H4 (cell line): Measurements from ENCODE around the gene RNF212. TPM values are rescaled to one million over a fixed set of nuclear protein-coding genes. Genes with fewer than 3 reads are reported as not detected.

Experiments used
- DNase-seq: peaks from one replicate; pipeline ENCODE4 v3.0.0-alpha.2; 2015; ENCODE audit warnings: low spot score
- total RNA-seq: library from RNA; depleted of rRNA; stranded (reverse); fragments of >200 nt; shearing (Covaris generic); gene quantifications from 2 replicates; pipeline ENCODE4 v1.2.3, GENCODE V29; 2014

The RNF212 gene
- total RNA-seq, 1 experiment from 2014 or later = not detected

- no peak for DNase-seq
Measured at GRCh38 chr4:1048773-1049590, 64.4 kb downstream of the RNF212 start.

GRCh38 chr4:1047976-1048772 lies 65.2 kb downstream of the RNF212 start:
- no peak for DNase-seq

DNA sequence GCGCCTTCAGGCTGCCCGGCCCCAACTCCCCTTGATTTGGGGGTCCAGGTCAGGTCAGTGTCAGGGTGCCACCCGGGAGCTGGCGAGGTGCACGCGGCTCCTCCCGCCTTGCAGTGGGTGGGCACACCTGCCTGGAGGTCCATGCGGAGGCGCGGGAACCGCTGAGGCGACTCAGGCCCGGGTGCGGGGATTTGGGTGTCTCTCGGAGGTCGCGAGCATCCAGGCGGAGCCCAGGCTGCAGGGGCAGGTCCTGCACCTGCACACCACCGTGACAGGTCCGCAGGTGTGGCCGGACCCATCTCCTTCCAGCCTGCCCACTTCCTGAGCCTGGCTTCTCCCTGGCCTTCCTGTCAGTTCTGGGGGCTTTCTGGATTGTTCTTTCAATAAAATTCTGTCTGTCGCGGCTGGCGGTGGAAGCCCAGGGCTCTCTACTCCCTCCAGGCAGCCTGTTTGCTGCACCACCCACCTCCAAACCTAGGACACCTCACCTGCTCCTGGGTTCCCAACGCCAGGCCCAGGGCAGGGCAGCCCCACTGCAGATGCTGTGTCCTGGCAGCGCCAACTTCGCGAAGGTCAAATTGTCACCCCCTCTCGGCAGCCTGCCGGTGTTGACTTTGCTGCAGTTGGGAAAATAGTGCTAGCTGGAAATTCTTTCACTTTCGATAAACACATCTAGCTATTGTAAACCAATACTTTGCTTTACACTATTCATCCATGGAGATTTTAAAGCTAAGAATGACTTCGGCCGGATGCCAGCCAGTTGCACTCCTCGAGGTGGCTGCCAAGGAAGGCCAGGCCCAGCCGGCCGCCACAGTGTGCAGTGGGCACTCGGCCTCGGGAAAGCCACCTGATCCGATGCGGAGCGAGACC lies 66.0 kb downstream of the RNF212 start:
- no peak for DNase-seq

GRCh38 chr4:1046581-1047011 lies 66.8 kb downstream of the RNF212 start:
- peak; percentile 77 for DNase-seq

DNA sequence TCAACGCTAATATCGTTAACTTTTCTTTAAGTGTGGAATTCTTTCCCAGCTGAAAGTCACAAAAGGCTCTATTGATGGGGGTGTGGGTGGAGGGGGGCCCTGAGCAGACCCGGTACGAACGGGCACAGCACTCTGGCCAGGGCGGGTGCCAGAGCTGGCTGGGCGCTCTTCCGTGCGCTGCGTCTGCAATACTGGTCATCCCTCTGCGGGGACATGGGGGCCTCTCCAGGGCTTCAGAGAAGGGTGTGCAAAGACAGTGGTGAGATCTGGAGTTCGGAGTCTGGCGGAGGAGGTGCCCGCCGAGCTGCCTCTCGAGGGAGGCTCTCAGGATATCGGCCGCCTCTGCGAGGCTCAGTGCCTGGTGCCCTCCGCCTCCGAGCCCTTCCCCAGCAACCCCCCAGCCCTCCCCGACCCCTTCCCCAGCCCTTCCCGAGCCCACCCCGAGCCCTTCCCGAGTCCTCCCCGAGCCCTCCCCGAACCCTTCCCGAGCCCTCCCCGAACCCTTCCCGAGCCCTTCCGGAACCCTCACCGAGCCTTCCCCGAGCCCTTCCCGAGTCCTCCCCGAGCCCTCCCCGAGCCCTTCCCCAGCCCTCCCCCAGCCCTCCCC lies 67.7 kb downstream of the RNF212 start:
- no peak for DNase-seq

GRCh38 chr4:1045193-1045594 lies 68.2 kb downstream of the RNF212 start:
- no peak for DNase-seq

DNA sequence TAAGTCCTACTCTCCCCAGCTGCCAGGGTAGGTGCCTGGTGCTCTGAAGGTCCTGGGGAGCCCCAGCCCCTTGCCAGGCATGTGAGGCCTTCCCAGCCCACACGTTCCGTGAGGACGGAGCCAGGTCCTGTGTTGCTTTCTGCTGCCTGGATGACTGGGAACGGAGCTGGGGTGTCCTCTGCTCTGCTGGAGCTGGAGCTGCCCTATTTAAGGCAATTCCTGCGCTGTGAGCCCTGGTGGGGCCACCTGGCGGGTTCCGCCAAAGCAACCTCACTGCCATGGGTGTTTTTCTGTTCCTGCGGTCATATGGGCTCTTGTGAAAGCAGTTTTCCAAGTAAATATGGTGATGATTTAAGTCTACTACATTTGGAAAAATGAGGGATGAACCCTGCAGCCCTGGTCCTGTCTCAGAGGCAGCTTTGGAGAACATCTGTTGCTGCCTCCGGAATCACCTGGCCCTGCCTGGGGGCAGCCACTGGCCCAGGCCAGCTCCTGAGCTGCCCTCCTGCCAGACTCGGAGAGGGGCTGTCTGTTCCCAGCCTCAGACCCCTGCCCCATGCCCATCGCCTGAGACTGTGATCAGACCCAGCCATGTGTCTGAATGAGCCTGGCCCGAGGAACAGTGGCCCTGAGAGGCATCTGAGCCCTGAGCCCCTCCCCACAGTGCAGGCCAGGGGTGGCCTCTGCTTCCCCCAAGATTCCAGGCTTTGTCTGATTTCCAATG lies 68.7 kb downstream of the RNF212 start:
- DNase-seq = no peak

DNA sequence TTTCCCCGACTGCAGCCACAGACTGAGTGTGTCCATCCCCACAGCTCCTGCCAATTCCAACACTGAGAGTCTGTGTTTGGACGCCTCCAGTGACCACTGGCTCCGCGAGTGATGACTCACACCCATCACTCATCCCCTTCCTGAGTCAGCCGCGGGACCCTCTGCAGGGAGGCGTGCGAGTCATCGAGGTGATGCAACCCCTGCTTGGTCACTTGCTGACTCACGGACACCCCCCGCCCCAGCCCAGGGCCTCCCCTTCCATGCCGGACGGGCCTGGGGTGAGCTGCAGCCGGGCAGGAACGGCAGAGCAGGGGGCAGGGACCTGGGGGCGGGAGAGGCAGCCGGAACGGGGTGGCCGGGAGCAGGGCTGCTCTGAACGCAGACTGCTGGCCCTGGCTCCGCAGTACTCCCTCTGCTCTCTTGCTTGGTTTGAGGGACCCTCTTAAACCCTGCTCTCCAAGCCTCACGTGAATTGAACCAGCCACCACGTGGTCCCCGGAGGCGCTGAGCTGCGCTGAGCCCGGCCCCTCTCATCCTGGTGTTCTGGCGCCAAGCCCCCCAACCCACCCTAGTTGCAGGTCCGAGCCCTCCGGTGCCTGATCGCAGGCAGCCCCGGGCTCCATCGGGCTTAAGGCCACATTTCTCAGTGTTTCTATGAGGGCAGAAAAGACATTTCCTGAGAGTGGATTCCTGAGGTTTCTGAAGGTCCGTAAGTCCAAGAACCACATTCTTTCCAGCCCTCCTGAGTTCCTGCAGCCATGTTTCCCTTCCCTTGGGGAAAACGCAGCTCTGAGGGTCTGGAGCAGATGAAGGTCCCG lies 69.5 kb downstream of the RNF212 start:
- DNase-seq = peak; percentile 99

DNA sequence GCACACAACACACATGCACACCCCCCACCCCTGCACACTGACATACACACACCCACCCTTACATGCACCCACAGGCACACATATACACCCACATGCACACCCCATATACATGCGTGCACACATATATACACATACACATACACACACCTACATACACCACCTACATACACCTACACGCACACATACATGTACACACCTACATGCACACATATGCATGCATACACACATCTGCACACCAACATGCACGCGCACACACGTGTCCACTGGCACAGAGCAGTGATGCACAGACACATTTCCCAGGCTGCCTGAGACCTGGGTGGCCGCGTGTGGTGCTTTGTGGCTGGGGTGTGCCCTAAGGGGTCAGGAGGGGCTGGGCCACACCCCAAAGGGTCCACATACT lies 70.2 kb downstream of the RNF212 start:
- no peak for DNase-seq

DNA sequence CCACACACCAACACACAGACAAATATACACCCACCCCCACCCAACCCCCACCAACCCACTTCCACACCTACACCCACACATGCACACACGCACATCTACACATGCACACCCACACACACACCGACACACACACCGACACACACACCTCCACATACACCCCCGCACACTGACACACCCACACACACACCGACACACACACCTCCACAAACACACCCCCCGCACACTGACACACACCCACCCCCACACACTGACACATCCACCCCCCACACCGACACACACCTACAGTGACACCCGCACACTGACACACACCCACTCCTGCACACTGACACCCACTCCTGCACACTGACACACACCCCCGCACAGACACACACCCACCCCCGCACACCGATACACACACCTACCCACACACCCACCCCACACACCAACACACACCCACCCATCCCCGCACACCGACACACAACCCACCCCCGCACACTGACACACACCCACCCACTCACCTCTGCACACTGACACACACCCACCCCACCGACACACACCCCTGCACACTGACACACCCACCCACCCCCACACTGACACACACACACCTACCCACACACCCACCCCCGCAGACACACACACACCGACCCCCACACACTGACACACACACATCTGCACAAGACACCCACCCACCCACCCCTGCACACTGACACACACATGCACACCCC lies 70.9 kb downstream of the RNF212 start:
- no peak for DNase-seq

DNA sequence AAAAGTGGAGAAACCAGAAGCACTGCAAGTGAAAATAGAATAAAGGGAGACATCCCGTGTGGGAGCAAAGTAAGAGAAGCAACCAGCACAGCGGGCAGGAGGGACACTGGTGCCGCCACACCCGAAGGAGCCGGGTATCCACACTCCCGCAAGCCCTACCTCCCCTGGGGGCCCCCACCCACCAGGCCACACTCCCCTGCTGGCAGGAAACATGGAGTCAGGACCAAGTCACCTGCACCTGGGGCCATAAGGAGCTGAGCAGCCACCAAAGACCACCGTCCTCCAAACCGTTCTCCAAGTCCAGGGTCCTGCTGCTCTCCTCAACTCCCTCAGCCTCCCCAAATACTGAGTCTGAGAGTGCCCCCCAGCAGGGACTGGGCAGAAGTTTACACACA lies 71.4 kb downstream of the RNF212 start:
- DNase-seq = no peak

DNA sequence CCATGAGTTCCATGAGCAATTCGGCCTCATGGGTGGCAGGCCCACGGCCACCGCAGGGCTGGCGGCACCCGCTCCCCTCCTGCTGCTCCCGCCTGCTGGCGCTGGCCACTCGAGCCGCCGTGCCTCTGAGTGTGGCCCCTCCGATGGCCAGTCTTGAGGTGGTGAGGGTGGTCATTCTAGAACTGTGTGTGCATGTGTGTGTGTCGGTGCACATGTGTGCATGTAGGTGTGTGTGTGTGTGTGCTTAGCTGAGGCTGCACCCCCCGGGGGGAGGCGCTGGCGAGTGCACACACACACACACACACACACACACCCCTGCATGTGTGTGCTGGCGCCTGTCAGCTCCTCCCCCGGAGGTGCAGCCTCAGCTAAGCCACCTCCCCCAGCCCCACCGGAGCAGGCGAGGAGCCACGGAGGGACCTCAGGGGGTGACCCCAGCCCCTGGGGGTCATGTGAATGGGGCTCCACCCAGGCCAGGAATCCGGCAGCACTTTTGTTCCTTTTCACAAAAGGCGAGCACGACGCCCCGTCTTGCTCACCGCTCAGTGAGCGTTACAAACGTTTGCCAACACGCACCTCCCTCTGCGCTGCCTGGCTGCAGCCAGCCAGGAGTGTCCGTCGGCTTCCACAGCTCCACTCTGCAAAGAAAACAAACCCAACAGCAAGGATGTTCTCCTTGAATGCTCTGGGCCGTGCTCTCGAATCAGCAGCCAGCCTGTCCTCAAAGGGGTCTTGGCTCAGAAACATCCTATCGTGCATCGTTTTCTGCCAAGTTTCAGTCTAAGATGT lies 72.0 kb downstream of the RNF212 start:
- DNase-seq = no peak

DNA sequence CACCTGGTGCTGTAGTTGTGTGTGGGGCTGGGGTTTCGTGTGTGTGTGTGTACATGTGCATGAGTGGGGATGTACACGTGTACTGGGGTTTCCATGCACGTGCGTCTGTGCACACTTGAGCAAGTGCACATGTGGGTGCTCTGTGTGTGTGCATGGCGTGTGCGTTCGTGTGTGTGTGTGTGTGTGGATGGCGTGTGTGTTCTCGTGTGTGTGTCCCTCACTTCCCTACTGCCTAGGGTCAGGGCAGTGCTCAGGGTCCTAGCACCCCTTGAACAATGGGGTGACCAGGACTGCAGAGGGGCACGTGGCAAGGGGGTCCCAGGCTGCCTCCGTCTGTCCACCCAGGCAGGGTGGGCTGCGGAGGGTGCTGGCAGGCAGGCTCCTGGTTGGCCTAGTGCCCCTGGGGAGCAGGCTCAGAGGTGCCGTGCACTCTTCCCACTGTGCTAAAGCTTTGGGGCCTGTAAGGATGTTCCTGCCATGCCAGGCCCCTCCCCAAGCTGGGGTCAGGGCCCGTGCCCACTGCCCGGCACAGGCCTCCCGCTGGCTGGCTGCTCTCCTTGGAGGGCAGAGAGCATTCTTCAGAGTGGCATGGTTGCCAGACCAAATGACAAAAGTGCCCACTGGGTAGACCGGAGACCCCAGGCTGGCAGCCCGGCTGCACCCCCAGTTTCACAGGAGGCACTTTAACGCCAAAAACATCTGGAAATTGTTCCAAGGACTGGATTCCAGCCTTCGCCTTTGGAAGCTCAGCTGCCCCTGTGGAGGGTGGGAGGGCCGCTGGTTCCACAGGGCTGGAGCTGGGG lies 72.8 kb downstream of the RNF212 start:
- DNase-seq = no peak

DNA sequence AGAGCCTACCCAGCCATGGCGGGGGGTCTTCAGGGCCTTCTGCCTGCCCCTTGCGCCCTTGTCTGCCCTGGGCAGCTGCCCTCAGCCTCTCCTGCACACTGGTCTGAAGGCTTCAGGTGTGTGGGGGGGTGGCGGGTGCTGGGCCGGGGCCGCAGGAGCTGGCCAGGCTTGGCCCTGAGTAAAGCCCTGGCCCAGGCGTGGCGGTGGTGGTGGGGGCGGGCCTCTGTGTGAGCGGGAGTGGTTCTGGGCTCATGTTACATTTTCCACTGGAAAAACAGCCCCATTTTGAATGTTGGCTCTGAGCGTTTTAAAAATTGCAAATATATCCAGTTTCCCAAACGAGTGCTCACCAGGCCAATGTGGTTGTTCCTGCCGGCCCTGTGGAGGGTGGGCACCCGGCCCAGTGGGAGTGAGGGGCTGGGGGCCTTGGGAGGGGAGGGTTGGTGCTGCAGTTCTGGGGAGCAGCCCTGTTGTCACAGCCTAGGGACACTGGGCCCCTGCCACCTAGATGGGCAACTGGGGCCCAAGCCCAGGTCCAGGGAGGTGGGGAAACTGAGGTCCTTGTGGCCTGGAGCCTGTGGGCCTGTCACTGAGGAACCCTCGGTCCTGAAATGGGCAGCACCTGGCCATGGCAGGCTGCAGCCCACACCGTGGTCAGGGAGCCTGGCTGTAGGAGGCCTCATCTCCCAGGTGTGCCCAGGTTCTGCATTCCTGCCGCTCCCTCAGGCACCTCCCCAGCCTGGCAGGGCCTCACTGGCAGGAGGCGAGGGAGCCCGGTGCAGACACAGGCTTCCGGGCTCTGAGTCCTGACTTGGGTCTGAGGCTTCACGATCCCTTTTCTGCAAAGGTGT lies 73.6 kb downstream of the RNF212 start:
- DNase-seq = peak; percentile 67

DNA sequence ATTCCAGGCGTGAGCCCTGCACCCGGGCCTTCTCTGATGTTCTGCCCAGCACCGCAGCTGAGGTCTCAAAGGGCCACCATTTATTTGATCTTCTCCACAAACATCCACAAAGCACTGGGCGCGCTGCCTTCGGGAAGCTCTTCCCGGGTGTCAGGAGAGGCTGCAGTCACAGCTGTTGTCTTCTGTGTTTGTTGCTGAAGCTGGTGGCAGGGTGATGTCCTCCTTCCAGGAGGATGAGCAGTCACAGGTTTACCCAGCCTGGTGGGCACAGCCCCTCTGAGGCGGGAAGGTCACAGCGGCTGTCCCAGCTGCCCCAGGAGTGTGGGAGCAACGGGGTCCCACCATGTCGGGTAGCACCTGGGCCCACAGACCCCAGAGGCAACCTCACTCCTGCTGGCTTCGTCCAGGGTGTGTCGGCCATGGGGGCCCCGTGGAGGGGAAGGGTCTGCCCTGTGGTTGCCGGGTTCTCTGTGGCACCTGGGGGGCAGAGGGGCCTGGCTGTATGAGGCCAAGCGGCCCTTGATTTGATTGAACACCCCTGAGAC lies 74.3 kb downstream of the RNF212 start:
- DNase-seq = no peak

DNA sequence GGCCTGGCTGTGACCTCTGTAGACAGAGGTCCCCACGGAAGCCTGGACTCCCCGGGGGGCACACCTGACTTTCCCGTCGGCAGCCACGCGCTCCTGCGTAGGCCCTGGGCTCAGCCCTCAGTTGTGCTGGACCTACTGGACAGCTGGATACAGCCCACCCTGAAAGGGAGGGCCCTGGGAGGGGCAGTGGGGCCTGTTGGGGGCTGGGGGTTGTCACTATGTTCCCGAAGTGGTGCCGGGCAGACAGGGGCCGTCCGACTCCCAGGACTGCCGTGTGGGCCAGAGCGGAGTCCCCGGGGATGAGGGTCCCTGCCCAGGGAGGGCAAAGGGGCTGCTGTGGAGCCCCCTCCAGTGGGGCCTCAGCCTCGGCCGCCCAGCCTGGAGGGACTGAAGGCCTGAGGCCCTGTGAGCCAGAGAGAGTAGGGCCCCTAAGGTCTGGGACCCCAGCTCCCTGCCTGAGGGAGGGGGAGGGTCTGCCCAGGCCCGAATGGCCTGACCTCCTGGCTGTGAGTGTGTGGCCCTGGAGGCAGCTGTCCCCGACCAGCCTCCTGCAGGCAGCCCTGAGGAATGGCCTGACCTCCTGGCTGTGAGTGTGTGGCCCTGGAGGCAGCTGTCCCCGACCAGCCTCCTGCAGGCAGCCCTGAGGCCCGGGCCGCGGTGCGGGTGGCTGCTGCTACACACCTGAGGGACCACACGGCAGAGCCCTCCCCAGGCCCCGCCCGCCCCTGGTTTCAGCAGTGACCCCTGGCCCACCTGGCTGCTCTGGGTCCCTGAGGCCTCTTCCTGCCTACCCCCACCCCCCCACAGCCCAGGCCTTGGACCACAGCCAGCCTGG lies 76.2 kb downstream of the RNF212 start:
- DNase-seq = no peak
